Lung (tissue), 12 donors: ENCODE results near the gene GRHPR. TPM values are rescaled to one million over a fixed set of nuclear protein-coding genes. Genes with fewer than 3 reads are reported as not detected.

ENCODE experiments used
- ATAC-seq: fragments of 200-7000 bp; cut with Tn5 transposase; one replicate; pipeline ENCODE4 v1.9.1; 2020; ENCODE audit warnings: moderate number of reproducible peaks; ENCODE audit not compliant: insufficient read depth, low FRiP score
- DNase-seq, 3 donors: peaks; one replicate each; pipeline ENCODE4 v3.0.0-alpha.2; 2013 to 2017
- H3K27ac ChIP-seq, 2 donors: one replicate each; pipeline ENCODE4 v1.5.1; 2013; ENCODE audit warnings: mild to moderate bottlenecking in 2 of 2, moderate library complexity in 2 of 2, control low read depth in 1 of 2, inconsistent platforms in 1 of 2, low read depth in 1 of 2, low read length in 1 of 2
- H3K27me3 ChIP-seq, 3 donors: one replicate each; pipeline ENCODE4 v1.5.1; 2013; ENCODE audit warnings: low read length in 2 of 3; ENCODE audit not compliant: control insufficient read depth in 3 of 3, insufficient read depth in 3 of 3
- H3K36me3 ChIP-seq, 4 donors: one replicate each; pipeline ENCODE4 v1.5.1; 2013; ENCODE audit warnings: low read length in 4 of 4, mild to moderate bottlenecking in 1 of 4, moderate library complexity in 1 of 4; ENCODE audit not compliant: control insufficient read depth in 4 of 4, insufficient read depth in 4 of 4
- H3K4me1 ChIP-seq, 5 donors: one replicate each; pipeline ENCODE4 v1.5.1; 2013; ENCODE audit warnings: low read length in 5 of 5, mild to moderate bottlenecking in 2 of 5, moderate library complexity in 1 of 5; ENCODE audit not compliant: control insufficient read depth in 5 of 5, insufficient read depth in 5 of 5
- H3K4me3 ChIP-seq: one replicate; pipeline ENCODE4 v1.5.1; 2013; ENCODE audit warnings: mild to moderate bottlenecking, control low read depth, moderate library complexity
- H3K9ac ChIP-seq, 2 donors: one replicate each; pipeline ENCODE4 v1.5.1; 2013; ENCODE audit warnings: low read length in 2 of 2, control low read depth in 1 of 2; ENCODE audit not compliant: insufficient read depth in 1 of 2
- H3K9me3 ChIP-seq, 4 donors: one replicate each; pipeline ENCODE4 v1.5.1; 2013; ENCODE audit warnings: low read length in 3 of 4, mild to moderate bottlenecking in 1 of 4, moderate library complexity in 1 of 4; ENCODE audit not compliant: control insufficient read depth in 4 of 4, insufficient read depth in 3 of 4
- WGBS, 2 donors: extraction: QIAGEN DNeasy Blood & Tissue Kit; methylation state at CpG; one replicate each; pipeline ENCODE4 v1.1.7; 2013; 5-methylcytosine and 5-hydroxymethylcytosine counted together
- polyA plus RNA-seq, 2 donors: library from polyadenylated mRNA; stranded (reverse); fragments of 200-250 nt; gene quantifications; one replicate each; pipeline ENCODE4 v1.2.1, GENCODE V29; 2013
- total RNA-seq, 2 donors: library from RNA; depleted of rRNA in 1 of 2; stranded (reverse); fragments of >200 nt in 1 of 2; gene quantifications; one replicate each; pipeline ENCODE4 v1.2.1, GENCODE V29; 2014 to 2021
- TF ChIP-seq, protein P1 (sequence below): IDR thresholded peaks from 2 replicates; pipeline ENCODE4 v1.5.1; 2012; ENCODE audit warnings: mild to moderate bottlenecking; ENCODE audit errors: control extremely low read depth, extremely low read depth
- donor health status: control.
- donor health status: control.
- donor health status: Bipolar disorder and iron deficiency.
- donor health status: healthy.
- donor health status: DM: yes; HTN: yes; CAD: no.

GRHPR gene
- total and polyA plus RNA-seq, 4 donors = 55.5 to 98.9 (median 73.5) TPM

DNA sequence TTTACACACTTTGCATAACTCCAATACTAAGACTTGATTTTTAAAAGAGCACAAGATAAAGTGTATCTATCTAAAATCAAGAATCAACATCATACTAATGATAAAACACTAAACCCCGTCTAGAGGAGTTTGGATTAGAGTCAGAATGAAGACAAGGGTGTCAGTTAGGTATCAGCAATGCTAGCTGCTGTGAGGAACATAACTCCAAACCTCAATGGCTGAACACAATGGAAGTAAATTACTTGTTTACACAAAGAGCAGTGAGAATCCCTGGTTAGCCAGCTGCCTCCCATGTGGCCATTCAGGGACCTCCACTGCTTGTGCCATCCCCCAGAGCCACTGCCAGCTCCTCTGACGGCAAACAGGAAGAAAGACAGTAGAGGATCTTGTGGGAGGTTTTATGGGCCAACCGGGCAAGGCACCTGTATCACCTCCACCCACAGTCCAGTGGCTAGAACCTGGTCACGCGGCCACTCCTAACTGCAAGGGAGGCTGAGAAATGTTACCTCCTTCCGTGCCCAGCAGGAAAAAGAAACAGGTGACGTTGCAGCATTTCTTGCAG lies 24.0 kb upstream of the GRHPR start:
- ATAC-seq (no peak), DNase-seq (no peak)
- Histone ChIP-seq H3K4me3 (no peak overlapping the region), H3K27ac (no peak overlapping the region), H3K9ac (no peak overlapping the region), H3K4me1 (no peaks in the 10 kb centered on the region), H3K9me3 (peaks cover 0 to 2% (median 0%) of the 10 kb centered on the region in 4 donors), H3K27me3 (no peaks in the 10 kb centered on the region), H3K36me3 (no peaks in the 10 kb centered on the region)
- TF ChIP-seq, protein P1, sequence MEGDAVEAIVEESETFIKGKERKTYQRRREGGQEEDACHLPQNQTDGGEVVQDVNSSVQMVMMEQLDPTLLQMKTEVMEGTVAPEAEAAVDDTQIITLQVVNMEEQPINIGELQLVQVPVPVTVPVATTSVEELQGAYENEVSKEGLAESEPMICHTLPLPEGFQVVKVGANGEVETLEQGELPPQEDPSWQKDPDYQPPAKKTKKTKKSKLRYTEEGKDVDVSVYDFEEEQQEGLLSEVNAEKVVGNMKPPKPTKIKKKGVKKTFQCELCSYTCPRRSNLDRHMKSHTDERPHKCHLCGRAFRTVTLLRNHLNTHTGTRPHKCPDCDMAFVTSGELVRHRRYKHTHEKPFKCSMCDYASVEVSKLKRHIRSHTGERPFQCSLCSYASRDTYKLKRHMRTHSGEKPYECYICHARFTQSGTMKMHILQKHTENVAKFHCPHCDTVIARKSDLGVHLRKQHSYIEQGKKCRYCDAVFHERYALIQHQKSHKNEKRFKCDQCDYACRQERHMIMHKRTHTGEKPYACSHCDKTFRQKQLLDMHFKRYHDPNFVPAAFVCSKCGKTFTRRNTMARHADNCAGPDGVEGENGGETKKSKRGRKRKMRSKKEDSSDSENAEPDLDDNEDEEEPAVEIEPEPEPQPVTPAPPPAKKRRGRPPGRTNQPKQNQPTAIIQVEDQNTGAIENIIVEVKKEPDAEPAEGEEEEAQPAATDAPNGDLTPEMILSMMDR = no peak
- 74 to 83% methylated on average over 7 of the region's 7 CpGs for WGBS, 2 donors

DNA sequence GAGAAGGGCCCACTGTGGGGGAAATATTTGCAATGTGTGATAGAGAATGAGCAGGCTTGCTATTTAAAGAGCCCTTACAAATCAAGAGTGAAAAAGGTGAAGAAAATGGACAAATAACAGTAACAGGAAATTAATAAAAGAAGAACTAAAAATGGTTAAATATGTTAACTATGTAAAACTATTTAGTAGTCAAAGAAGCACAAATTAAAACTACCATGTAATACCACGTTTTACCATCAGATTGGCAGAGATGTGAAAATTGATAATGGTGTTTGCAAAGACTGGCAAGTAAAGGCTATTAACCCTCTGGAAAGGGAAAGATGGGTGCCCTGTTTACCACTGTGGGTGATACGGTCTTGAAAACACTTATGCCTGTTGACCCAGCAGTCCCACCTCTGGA lies 23.2 kb upstream of the GRHPR start:
- DNase-seq (no peak), ATAC-seq (no peak)
- Histone ChIP-seq H3K27me3 (no peaks in the 10 kb centered on the region), H3K9ac (no peak overlapping the region), H3K9me3 (peaks cover 0 to 1% (median 0%) of the 10 kb centered on the region in 4 donors), H3K4me1 (no peaks in the 10 kb centered on the region), H3K36me3 (no peaks in the 10 kb centered on the region), H3K4me3 (no peak overlapping the region), H3K27ac (no peak overlapping the region)
- WGBS, 2 donors = 71 to 88% methylated on average over 2 of the region's 2 CpGs
- TF ChIP-seq, protein P1 = no peak

DNA sequence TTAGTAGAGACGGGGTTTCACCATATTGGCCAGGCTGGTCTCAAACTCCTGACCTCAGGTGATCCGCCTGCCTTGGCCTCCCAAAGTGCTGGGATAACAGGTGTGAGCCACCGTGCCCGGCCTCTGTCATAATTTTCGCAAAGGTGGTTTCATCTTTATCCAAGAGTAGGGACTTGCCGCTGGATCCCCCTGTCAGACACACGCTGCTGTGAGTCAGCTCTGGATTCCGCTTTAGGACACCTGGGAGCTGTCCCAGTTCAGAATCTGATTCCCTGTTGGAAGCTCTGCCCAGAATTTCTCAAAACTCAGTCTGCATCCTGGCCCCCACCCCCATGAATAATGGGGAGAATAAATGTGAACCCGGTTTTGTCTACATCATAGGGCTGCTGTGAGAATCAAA lies 17.9 kb upstream of the GRHPR start:
- H3K9ac ChIP-seq = no peak overlapping the region
- H3K36me3 ChIP-seq = no peaks in the 10 kb centered on the region
- TF ChIP-seq, protein P1 = no peak
- no peaks in the 10 kb centered on the region for H3K27me3 ChIP-seq
- H3K9me3 ChIP-seq = no peaks in the 10 kb centered on the region
- WGBS, 2 donors = 90 to 92% methylated on average over 9 of the region's 9 CpGs
- peaks cover 0 to 13% (median 5%) of the 10 kb centered on the region in 5 donors for H3K4me1 ChIP-seq
- DNase-seq (no peak), ATAC-seq (no peak)
- H3K4me3 ChIP-seq = no peak overlapping the region
- H3K27ac ChIP-seq = no peak overlapping the region

DNA sequence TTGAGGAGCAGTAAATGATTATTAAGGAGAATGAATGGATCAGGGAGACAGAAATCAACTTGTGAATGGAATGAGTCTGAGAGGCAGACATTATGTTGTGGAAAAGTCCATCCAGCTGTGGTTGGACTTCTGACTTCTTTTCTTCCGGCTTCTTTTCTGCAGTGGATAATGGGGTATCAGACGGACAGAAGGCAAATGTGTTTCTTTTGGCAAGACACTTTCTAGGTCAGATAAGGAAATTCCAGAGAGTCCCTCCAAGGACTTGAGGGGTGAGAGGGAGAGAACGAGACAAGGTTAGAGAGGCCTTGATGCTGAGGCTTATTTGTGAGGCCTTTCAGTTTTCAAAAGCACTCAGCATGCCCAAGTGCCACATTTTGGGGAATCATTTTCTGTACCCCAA lies 17.1 kb upstream of the GRHPR start:
- DNase-seq (peak; percentile 28 to 88 (median 86)), ATAC-seq (no peak)
- Histone ChIP-seq H3K4me1 (peaks cover 0 to 13% (median 5%) of the 10 kb centered on the region in 5 donors), H3K4me3 (no peak overlapping the region), H3K9me3 (no peaks in the 10 kb centered on the region), H3K9ac (no peak overlapping the region), H3K36me3 (no peaks in the 10 kb centered on the region), H3K27me3 (no peaks in the 10 kb centered on the region), H3K27ac (no peak overlapping the region)
- WGBS, 2 donors = 59 to 81% methylated on average over 3 of the region's 3 CpGs
- TF ChIP-seq, protein P1 = no peak
